Stimulated activated CD4-positive, alpha-beta T cell treated with anti-CD3 and anti-CD28 coated beads, Interleukin-2, amount 100 ng/mL, for 4 hours (primary cell): ENCODE measurements around the gene CLK3.
"Not testable (repeated sequence)": the region's sequence is repeated elsewhere in the genome, so short reads cannot be mapped to it uniquely, and the experiment has no call there.

Experiments used
- DNase-seq: peaks from one replicate; pipeline ENCODE4 v3.0.0-alpha.2; 2020; ENCODE audit warnings: low read depth

Gene CLK3

DNA sequence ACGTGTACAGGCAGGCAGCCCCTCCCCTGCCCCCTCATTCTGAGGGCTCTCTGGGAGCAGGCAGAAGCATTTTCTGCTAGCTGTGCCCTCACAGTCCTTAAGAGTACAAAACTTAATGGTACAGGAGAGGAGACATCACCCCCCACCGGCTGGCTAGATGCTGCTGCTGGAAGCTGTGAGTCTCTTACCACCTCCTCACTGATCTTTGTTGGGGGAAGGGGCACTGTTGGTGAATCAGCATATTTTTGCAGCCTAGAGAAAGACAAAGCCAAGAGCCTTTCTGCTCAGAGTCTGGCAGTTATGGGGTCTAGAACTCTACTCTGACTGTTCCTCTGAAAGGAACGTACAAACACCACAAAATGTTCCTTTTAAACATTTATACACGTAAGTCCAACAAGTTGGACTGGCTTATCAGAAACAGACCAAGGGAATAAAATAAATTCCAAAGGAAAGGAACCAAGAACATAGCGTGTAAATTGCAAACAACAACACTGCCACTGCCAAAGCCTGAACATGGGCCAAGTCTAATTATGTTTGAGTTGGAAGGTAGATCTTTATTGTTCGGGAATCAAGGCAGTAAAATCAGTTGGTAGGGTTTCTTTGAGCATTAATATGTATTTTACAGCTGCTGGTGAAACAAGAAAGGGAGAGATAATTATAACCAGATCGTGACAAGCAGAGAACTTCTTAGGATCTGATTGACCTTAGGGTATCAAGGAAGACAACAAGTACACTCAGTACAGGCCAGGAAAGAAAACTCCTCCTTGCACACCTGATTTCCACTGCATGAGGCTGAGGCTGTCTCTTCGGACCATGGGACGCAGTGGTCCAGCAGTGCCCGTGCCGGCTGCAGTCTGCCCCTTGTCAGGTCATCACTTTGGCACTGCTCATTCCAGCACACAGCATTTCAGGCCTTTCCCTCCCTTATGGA, 27.4 kb downstream of the CLK3 start:
- no peak for DNase-seq

DNA sequence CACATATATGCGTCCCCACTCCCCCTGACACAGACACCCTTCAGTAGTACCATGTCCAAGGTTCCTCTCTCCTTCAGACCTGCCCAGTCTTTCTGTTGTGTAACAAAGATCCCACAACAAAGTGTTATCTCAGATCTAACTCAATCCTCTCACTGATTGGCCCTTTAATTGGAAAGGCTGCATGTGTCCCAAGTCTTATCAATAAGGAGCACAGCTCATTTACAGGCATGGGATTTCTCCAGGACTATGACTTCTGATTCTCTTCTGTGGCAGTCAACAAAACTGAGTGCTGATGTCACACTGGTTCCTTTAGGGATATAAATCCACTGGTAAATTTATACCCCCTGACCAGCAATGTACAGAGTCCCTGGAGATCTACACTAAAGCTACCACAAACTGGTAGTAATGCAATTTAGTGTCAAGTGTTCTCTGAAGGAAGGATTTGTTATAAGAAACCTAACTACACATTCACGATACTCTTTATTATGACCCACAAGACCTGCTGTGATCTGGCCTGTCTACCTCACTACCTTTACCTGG, 28.1 kb downstream of the CLK3 start:
- no peak for DNase-seq

DNA sequence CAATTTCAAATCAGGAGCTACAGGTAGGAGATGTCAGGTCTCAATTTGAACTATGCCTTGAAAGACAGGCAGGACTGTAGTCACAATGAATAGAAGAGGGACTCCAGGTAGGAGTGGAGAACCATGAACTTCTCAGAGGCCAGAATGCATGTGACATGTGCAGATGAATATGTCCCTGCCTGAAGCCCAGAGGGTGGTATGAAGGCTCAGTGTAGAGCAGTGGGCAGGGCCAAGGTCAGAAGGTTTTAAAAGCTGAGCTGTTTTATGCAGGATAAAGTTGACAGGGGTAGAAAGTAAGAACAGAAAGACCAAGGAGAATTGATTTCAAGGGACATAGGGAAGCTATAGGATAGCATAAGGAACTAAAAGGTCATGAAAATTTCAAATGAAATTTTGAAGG, 30.8 kb downstream of the CLK3 start:
- no peak for DNase-seq

DNA sequence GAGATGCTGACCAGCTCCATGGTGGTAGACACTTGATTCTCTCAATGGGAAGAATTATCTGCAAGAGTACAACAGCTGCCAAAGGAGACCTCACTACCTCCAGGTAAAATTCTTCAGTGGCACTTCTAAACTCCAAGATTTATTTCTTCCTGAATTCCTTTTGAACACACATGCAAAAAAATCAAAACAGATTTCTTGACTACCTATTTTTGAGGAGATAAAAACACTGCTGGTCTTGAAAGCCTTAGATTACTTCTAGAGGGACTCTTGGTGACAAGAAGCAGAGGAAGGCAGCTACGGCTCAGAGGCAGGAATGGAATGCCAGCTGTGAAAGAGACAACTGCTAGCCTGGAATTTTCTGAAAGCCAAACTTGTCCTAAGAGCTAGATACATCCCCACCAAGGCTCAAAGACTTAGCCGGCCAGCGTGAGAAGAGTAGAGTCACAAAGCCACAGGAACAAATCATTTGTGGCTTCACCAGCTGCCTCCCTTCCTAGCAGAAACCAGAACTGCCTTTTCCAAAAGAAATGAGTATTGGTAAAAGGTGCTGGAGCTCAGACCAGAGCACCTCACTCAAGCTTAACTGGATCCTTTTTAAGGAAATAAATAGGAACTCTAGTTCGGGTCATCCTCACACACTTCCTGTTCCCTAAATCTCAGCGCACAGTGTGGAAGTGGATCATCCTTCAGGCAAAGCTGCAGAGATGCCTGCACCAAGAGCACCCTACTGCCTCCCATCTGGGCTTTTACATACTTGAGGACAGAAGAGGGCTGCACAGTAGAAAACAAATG, 32.6 kb downstream of the CLK3 start:
- DNase-seq, result no peak

DNA sequence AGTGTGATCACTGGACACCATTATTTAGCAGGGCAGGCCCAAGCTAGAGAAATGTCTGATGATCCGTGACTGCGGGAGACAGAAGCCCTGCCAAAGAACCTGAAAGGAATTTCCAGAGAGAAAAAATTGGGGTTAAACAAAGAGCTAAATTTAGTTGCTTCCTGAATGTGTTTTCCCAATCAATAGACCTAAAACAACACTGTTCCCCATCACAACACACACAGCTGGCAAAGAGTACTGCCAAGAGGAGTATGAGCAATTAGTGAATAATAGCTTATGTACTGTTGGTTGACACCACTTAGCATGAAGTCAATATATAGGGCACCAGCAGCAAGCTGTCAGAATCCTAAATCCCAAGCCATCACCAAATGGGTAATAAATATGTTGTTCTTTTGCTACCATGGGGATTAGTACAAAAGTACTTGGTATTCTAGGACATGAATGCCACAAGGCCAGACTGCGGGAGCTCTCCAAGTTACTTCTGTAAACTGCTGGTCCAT, 35.7 kb downstream of the CLK3 start:
- DNase-seq, result no peak

DNA sequence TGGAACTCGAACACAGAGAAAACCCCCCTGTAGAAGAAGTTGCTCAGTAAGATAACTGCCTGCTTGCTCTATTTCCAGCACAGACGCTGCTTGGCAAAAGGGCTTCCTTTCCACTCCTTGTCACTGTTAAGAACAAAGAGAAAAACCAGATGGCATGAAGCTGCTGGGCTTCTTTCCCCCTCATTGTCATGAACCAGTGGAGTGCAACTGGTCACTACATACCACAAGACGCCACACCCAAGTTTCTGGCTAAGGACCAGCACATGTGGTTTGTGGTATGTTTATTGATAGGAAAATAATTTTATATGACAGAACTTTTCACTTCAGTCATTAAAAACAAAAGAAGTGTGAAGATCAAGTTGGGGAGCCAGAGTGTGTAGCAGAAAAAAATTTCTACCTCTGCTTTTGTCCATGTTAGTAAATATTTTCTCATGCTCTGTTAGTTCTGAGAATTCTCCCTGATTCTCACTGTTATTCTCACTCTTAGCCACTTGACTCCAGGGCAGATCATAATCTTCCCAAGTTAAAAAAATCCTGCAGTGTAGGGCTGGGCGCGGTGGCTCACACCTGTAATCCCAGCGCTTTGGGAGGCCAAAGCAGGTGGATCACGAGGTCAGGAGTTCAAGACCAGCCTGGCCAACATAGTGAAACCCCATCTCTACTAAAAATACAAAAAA, 37.9 kb downstream of the CLK3 start:
- DNase-seq, result no peak

DNA sequence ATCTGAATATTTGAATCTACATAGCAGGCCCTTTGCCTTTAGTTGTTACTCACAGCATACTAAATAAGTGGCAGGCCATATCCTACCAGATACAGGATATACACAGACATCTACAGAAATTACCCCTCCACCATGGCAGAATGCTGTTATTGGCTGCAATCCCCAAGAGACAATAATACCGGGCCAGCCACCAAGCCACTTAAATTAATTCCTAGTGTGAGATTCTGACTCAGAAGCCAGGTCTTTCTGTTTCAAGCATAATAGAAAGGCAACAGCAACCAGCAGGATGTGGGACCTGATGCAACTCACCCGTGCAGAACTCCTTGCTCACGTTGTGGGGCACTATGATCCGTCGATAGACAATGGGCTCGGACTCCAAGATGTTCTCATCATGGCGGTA, 39.8 kb downstream of the CLK3 start:
- DNase-seq, result no peak

DNA sequence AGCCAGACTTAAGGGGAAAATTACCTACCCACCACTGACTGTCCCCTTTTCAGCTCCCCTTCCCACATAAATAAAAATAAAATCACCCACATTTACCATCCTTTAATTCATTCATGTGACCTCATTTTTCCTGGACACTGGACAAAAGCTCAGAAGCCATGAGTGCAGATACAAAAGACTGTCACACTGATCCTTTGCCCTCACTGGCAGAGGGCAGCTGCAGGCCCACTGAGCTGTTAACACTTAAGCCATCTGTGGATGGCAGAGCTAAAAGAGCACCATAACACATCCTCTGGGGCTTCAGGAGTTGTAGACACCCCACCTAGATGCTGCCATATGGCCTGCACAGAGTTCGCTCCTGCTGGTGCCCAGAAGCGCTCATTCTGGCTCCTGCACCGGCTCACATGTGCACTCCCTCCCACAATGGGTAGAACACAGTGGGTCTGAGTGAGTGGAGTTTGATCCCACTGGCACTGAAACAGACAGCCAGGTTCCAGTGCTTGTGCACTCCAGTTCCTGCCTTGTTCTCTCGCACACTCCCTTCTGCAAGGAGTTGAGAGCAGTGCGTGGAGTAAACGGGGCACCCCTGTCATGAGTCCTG, 41.4 kb downstream of the CLK3 start:
- no peak for DNase-seq

DNA sequence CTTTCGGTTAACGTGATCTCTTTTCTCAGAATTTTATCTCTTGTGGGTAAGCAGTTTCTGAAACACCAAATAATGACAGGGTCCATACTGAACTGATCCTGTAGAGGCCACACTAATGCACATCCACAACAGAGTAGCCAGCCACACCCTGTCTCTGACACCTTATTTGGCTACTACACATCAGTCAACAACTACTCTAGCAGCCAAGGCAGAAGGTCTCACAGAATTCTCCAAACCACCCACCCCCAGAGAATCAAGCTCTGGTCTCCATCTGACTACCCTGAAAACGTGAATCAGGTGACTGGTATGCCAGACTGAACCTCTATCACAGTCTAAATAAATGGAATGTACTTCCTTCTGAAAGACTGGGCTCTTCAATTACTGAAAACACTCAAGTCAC, 42.2 kb downstream of the CLK3 start:
- DNase-seq, result no peak

DNA sequence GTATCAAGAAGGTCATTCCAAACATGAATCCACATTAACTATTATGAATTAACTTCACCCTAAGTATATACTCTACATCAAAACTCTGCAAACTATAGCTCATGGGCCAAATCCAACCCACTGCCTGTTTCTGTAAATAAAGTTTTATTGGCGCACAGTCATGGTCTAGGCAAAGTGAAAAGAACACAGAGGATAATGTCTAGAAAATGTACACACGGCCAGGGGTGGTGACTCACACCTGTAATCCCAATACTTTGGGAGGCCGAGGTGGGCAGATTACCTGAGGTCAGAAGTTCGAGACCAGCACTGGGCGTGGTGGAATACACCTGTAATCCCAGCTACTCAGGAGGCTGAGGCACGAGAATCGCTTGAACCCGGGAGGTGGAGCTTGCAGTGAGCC, 45.6 kb downstream of the CLK3 start:
- not testable (repeated sequence) for DNase-seq

DNA sequence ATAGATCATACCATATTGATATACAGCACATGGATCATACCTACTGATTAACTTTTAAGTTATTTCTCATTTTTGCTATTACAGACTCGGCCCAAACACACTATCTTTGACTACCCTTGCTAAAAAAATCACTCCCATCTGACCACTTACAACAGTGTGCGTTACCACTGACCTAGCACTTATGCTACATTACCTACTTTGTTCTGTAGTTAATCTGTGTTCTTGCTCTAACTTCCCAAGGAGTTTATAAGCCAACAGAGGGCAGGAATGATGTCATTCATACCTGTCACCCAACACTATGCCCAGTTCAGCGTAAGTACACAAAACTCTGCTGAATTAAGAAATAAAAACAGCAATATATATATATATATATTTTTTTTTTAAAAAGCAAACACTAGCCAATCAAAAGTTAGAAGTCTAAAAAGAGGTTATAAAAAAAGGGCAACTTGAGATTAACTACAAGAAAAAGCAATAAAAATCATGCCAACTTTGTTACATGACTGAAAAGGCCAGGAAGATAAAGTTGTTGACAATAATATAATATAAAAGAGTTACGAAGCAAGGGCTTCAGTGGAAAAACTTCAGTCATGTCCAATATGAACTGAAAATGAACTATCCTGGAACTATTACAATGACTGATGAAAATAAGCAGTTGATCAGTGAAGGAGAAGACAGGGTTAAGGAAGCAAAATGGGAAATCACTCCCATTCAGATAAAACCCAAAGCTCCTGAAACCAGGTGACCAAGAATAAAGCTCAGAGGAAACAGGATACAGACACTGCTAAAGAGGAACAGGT, 46.6 kb downstream of the CLK3 start:
- DNase-seq, result no peak

DNA sequence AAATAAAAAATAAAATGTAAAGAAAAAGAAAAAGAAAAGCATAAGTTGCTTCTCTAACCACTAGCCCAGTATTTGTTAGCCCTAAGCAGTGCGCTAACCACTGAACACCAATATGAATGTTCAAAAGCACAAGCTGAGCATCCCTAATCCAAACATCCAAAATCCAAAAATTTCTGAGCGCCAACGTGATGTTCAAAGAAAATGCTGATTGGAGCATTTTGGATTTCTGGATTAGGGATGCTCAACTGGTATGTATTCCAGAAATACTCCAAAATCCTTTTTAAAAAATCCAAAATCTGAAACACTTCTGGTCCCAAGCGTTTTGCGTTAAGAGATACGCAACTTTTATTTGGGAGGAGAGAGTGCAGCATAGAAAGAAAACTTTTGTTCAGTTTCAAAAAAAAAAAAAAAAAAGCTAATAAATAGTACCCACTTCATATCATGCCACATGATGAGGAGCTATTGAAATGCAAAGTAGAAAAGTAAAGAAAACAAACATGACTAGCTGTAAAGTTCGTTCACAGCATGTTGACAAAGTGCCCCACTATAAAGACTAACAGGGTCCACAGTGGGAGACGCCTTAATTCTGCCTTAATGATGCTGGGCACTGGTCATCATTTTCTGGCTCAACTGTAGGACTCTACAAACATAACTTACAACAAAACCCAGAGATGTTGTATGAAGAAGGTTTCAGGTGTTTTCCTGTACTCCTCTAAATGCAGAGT, 47.8 kb downstream of the CLK3 start:
- DNase-seq, result no peak

DNA sequence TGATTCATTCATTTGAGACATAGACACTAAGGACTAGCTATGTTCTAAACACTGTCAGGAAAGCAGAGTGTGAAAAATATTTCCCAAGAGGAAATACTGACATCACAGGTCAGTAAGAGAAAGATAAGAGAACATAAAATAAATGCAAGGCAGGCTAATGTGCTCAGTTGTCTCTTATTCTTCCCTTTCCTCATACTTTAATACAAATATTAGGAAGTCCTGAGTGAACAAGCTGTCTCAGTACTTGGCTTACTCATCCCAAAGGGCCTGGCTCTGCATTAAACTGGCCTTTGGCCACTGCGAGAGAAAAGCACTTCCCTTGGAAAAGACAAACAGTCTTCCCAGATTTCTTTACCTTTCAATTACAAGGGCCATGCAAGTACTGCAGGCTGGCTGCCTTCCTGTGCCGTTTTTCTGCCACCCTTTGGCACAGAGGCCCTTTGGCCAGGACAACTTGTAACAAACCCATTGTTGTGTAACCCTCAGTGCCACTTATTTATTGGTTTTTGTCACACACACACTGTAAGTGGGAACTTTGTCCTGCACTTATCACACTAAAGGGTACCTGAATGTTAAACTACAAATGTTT, 48.5 kb downstream of the CLK3 start:
- DNase-seq, result no peak

DNA sequence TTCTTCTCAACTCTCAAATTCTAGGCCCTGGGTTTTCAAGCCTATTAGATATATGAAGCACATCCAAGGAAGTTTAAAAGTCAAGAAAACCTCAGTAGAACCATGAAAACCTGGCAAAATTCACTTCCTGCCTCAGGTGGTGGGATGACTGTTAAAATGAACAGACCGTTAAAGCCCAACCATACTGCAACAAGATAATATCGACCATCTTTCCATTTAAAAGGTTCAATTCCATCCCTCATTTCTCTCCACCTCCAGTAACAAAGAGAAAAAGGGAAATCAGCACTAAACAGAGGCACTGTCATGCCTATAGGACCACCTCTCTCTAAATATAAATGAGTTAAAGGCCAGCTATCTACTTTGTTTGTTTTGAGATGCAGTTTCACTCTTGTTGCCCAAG, 49.0 kb downstream of the CLK3 start:
- DNase-seq, result no peak

DNA sequence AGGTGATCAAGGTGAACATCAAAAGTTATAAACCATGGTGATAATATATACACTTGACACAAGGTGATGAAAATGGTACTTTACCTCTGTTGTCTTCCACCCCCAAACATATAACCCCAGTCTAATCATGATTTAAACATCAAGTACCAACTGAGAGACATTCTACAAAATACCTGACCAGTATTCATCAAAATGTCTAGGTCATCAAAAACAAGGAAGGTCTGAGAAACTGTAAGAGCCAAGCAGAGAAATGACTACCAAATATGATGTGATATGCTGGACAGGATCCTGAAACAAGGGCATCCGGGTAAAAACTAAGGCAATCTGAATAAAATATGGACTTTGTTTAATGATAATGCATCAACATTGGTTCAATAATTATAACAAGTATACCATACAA, 52.3 kb downstream of the CLK3 start:
- no peak for DNase-seq

DNA sequence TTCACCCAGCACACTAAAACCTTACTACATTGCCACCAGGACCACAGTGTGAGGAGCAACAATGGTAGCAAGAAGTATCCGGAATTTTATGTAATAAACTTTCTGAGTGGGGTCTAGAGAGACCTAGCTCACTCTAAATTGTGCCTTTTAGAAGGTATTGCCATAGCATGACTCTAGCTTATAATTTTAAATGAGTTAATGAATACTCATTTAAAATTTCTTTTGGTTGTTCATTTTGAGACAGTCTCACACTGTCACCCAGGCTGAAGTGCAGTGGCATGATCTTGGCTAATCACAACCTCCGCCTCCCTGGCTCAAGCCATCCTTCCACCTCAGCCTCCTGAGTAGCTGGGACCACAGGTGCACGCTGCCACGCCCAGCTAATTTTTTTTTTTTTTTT, 54.0 kb downstream of the CLK3 start:
- DNase-seq, result no peak

DNA sequence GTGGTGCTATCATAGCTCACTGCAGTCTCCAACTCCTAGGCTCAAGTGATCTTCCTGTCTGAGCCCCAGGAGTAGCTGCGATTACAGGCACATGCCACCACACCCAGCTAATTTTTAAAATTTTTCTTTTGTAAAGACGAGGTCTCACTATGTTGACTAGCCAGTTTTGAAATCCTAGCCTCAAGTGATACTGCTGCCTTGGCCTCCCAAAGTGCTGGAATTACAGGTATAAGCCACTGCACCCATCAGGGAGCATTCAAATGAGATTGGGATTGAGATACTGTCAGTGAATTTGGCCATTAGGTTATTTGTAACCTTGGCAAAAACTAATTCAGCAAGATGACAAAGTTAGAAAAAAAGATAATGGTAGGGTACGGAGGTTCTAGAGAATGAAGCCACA, 58.5 kb downstream of the CLK3 start:
- DNase-seq, result no peak

DNA sequence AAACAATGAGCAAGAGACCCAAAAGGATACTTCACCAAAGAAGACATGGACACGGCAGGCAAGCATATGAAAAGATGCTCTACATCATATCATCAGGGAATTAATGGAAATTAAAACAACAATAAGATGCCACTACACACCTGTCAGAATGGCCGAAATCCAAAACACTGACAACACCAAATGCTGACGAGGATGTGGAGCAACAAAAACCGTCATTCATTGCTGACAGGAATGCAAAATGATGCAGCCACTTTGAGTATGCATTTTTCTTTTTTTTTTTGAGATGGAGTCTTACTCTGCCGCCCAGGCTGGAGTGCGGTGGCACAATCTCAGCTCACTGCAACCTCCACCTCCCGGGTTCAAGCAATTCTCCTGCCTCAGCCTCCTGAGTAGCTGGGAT, 61.2 kb downstream of the CLK3 start:
- DNase-seq, result no peak
